Mucosa of rectum (tissue), 2 donors: ENCODE measurements around the gene TSC22D2.

Source experiments
- H3K27ac ChIP-seq, 2 donors: one replicate each; pipeline ENCODE4 v1.7.0; 2013; ENCODE audit warnings: inconsistent platforms in 2 of 2, low read depth in 2 of 2, low read length in 2 of 2
- H3K27me3 ChIP-seq, 2 donors: one replicate each; pipeline ENCODE4 v1.7.0; 2013; ENCODE audit warnings: low read length in 2 of 2; ENCODE audit not compliant: control insufficient read depth in 2 of 2, insufficient read depth in 2 of 2
- H3K36me3 ChIP-seq, 2 donors: one replicate each; pipeline ENCODE4 v1.7.0; 2013; ENCODE audit warnings: low read length in 2 of 2; ENCODE audit not compliant: control insufficient read depth in 2 of 2, insufficient read depth in 2 of 2
- H3K4me1 ChIP-seq, 2 donors: one replicate each; pipeline ENCODE4 v1.7.0; 2013; ENCODE audit warnings: low read length in 2 of 2, mild to moderate bottlenecking in 1 of 2; ENCODE audit not compliant: control insufficient read depth in 2 of 2, insufficient read depth in 2 of 2
- H3K4me3 ChIP-seq, 2 donors: one replicate each; pipeline ENCODE4 v1.7.0; 2013; ENCODE audit warnings: low read length in 2 of 2
- H3K9ac ChIP-seq, 2 donors: one replicate each; pipeline ENCODE4 v1.7.0; 2013; ENCODE audit warnings: low read length in 2 of 2, low read depth in 1 of 2, mild to moderate bottlenecking in 1 of 2
- H3K9me3 ChIP-seq, 2 donors: one replicate each; pipeline ENCODE4 v1.7.0; 2013; ENCODE audit warnings: low read length in 2 of 2; ENCODE audit not compliant: control insufficient read depth in 2 of 2
- donor health status: healthy.
- donor health status: Normal muscosa, but diverticular disease.

Gene TSC22D2

DNA sequence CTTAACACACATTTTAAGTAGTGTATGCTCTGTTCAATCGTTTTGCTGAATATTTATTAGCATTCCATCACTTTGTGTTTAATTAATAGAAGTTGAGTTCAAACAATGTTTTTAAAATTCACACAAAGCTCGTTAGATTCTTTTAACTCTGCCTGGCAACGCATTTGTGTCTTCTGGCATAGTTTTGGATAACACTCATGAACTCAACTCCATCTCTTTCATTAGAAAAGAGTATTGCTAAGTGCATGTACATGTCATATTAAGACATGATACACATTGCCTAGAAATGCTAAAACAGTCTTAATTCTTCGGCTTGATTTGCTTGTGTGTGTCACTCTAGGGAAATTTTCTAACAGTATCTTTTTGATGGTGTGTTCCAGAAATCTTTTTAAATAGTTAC, 15.7 kb downstream of the TSC22D2 start:
- H3K27ac ChIP-seq: no peak overlapping the region
- H3K27me3 ChIP-seq: no peaks in the 10 kb centered on the region
- no peak overlapping the region for H3K9ac ChIP-seq
- no peaks in the 10 kb centered on the region for H3K9me3 ChIP-seq
- H3K4me3 ChIP-seq: no peak overlapping the region
- H3K4me1 ChIP-seq: peaks cover 0 to 4% of the 10 kb centered on the region in 2 donors
- peaks cover 0 to 5% of the 10 kb centered on the region in 2 donors for H3K36me3 ChIP-seq

DNA sequence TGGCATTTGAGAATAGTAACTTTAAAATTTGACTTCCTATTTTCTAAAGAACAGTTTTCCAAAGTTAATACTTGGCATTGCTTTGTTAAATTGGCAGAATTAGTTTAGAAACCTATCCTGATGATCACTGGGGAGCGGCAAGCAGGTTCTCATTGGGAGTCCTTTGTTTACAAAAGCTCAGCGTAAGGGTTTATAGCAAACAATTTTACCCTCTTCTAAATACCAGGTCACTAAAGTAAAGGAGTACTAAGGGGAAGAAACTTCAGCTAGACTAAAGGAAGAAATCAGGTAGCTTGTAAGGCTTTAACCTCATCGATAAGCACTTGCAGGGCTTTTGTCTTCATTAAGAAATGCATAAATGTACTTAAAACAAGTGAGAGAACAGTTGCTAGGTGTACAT, 18.2 kb downstream of the TSC22D2 start:
- no peaks in the 10 kb centered on the region for H3K9me3 ChIP-seq
- H3K27ac ChIP-seq: no peak overlapping the region
- no peak overlapping the region for H3K9ac ChIP-seq
- H3K27me3 ChIP-seq: no peaks in the 10 kb centered on the region
- H3K4me3 ChIP-seq: no peak overlapping the region
- peaks cover 0 to 5% of the 10 kb centered on the region in 2 donors for H3K36me3 ChIP-seq
- H3K4me1 ChIP-seq: no peaks in the 10 kb centered on the region

DNA sequence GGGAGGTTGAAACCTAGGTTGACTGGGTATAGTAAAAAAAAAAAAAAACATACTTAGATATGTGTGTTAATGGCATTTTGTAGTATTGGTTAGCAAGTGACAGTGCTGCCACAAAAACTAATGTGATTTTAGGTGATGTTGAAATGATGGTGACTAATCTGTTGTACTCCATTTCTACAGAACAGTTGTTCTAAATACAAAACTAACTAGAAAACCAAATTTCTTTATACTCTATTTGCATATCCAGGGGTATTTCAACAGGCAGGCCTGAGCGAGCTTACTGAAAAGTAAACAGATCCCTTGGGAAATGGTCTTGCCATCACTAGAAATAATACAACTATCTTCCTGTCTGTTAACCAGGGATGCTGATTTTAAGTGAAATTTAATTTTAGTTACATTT, 20.5 kb downstream of the TSC22D2 start:
- Histone ChIP-seq H3K4me1 (no peaks in the 10 kb centered on the region), H3K27ac (no peak overlapping the region), H3K9ac (no peak overlapping the region), H3K36me3 (peaks cover 0 to 3% of the 10 kb centered on the region in 2 donors), H3K9me3 (no peaks in the 10 kb centered on the region), H3K4me3 (no peak overlapping the region), H3K27me3 (no peaks in the 10 kb centered on the region)

DNA sequence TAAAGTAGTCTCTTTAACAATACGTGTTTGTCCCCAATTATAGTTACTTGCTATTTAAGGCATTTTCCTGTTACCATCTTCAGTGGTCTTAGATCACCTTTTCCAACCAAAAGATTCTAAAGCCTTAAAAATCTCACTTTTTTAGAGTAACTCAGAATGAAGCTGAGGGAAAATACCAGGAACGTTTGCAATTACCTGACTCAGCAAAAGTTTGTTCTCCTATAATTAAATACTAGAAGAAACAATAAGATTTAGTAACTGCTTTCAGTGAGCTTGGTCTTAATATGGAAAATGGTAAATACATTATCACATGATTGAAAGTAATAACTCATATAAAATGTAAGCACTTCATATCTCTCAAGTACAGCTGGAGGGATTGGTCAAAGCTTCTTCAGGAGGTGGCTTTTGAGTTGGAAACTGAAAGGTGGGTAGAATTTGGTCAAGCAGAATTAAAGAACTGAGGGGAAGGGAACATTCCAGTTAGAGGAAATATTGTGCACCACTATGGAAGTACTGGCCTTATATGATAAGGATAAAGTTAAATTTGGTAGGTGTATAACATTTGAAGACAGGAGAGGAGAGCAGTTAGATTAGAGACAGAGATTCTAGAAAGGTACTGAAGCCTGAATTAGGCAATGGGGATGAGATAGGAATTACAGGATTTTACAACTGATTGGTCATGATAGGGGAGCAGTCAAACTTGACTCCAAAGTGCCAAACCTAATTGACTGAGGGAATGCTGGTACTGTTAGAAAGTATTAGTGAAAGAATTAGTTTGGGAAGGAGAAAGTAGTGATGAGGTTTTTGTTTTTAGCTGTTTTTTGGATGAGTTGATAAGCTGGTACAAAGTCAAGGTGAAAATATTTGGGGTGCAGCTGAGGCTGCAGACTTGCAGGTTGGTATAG, 21.9 kb downstream of the TSC22D2 start:
- H3K4me1 ChIP-seq: no peaks in the 10 kb centered on the region
- no peak overlapping the region for H3K9ac ChIP-seq
- H3K4me3 ChIP-seq: no peak overlapping the region
- no peaks in the 10 kb centered on the region for H3K27me3 ChIP-seq
- no peaks in the 10 kb centered on the region for H3K36me3 ChIP-seq
- no peak overlapping the region for H3K27ac ChIP-seq
- no peaks in the 10 kb centered on the region for H3K9me3 ChIP-seq

DNA sequence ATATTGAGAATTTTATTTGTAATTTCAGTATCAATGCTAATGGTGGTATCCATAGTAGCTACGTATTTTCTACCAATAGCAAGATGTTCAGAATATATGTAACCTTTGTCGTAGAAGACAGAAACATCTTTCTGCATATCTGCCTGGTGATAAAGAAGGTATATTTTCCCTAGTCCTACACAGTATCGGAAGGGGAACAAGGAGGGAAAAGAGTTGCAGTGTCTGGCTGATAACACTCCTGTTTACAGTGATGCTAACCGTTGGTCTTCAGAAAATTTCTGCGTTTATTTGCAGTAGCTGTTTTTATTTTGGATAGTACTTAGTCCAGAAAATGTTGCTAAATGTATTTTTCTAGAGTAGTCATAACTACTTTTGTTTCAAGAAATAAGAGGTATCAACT, 25.2 kb downstream of the TSC22D2 start:
- no peak overlapping the region for H3K4me3 ChIP-seq
- H3K9me3 ChIP-seq: no peaks in the 10 kb centered on the region
- no peaks in the 10 kb centered on the region for H3K36me3 ChIP-seq
- no peaks in the 10 kb centered on the region for H3K27me3 ChIP-seq
- no peak overlapping the region for H3K27ac ChIP-seq
- no peak overlapping the region for H3K9ac ChIP-seq
- no peaks in the 10 kb centered on the region for H3K4me1 ChIP-seq

DNA sequence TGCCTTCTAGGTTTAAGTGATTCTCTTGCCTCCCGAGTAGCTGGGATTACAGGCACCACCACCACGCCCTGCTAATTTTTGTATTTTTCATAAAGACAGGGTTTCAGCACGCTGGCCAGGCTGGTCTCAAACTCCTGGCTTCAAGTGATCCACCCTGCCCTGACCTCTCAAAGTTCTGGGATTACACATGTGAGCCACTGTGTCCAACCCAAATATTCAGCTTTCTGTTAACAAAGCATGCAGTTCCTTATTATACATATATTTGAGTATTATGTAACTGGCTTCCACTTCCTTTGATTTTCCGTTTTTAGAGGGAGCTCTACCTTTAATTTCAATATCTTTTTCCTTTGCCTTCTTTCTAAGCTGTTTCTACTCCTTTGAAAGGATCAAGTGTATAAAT, 26.1 kb downstream of the TSC22D2 start:
- H3K4me1 ChIP-seq: no peaks in the 10 kb centered on the region
- no peak overlapping the region for H3K27ac ChIP-seq

DNA sequence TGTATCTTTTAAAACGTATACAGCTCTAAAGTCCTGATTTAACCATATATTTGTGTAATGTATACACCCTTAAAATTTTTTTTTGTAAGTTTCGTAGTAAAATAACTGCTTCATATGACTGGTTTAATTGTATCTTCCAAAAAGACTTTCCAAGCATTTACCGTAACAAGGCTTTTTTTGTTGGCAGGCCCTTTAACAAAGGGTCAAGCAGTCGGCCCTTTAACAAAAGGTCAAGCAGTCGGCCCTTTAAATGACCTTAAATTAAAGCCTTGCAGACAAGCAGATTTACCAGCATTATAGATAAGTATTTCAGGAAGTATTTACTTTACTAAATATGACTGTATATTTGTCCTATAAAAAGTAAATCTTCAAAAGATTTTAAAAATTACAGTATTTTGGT, 28.1 kb downstream of the TSC22D2 start:
- Histone ChIP-seq H3K9me3 (no peaks in the 10 kb centered on the region), H3K4me3 (no peak overlapping the region), H3K9ac (no peak overlapping the region), H3K27ac (no peak overlapping the region), H3K27me3 (no peaks in the 10 kb centered on the region), H3K4me1 (no peaks in the 10 kb centered on the region), H3K36me3 (no peaks in the 10 kb centered on the region)

More for the DNA sequence above, 26.1 kb downstream of the TSC22D2 start:
- no peak overlapping the region for H3K9ac ChIP-seq
- no peaks in the 10 kb centered on the region for H3K27me3 ChIP-seq
- H3K4me3 ChIP-seq: no peak overlapping the region
- no peaks in the 10 kb centered on the region for H3K36me3 ChIP-seq
- no peaks in the 10 kb centered on the region for H3K9me3 ChIP-seq

DNA sequence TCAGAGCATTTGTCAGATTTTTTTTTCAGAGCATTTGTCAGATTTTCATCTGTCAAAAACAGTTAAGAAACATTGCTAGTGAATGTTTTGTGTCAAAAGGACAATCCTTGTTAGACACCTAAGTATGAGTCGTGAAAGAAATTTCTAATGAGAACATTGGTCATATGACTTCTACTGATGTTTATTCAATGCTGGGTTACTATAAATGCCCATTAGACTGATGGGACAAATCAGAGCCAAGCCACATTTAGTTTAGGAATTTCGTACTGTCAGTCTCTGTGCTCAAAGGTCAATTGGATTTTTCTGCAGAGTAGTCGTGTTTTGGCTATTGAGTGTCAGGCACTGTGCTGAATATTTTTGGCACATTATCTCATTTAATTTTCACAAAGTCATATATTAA, 31.6 kb downstream of the TSC22D2 start:
- Histone ChIP-seq H3K36me3 (peaks cover 0 to 3% of the 10 kb centered on the region in 2 donors), H3K27ac (no peak overlapping the region), H3K4me1 (no peaks in the 10 kb centered on the region), H3K9me3 (no peaks in the 10 kb centered on the region), H3K9ac (no peak overlapping the region), H3K27me3 (no peaks in the 10 kb centered on the region), H3K4me3 (no peak overlapping the region)

DNA sequence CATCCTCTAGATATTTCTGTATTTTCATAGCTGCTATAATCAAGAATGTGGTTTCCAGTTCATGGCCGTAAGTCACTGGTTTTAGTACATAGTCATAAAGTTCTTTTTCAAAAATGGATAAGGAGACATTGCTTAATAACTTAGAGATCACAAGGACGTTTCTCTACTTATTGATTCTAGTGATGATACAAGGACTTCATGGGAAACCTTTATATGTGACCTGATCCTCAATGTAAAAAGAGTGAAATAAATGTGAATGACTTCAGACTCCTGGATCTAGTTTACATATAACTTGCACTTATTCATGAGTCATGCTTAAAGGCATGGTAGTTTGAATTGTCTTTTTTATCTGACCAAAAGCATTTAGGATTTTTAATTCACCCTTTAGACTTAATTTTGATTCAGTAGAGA, 35.2 kb downstream of the TSC22D2 start:
- Histone ChIP-seq H3K4me1 (no peaks in the 10 kb centered on the region), H3K27me3 (no peaks in the 10 kb centered on the region), H3K27ac (no peak overlapping the region), H3K9ac (no peak overlapping the region), H3K4me3 (no peak overlapping the region), H3K36me3 (peaks cover 0 to 3% of the 10 kb centered on the region in 2 donors), H3K9me3 (no peaks in the 10 kb centered on the region)

DNA sequence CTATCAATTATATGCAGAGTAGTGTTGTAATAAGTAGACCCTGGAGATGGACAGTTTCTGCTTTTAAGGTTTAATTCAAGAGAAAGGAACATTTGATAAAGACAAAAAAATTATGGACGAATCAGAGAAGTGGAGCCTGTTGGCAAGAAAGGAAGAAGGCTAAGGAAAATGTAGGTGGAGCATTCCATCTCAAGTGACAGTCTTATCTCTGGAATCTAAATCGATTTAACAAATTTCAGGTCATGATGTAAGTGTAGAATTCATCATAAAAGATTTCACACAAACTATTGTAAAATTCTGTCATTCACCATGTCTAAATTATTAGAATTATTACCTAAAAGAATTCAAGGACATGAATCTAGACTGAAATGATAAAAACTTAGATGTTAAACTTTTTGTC, 36.3 kb downstream of the TSC22D2 start:
- H3K36me3 ChIP-seq: peaks cover 0 to 3% of the 10 kb centered on the region in 2 donors
- H3K4me1 ChIP-seq: no peaks in the 10 kb centered on the region
- no peak overlapping the region for H3K27ac ChIP-seq
- no peaks in the 10 kb centered on the region for H3K9me3 ChIP-seq
- no peak overlapping the region for H3K9ac ChIP-seq
- no peaks in the 10 kb centered on the region for H3K27me3 ChIP-seq
- no peak overlapping the region for H3K4me3 ChIP-seq
